Activated naive CD8-positive, alpha-beta T cell (primary cell): ENCODE measurements around the gene GPR176.
"Not testable (repeated sequence)": the region's sequence is repeated elsewhere in the genome, so short reads cannot be mapped to it uniquely, and the experiment has no call there.

ENCODE experiments used
- H3K27ac Mint-ChIP-seq: one replicate; pipeline ENCODE4 v1.8.0; 2021; ENCODE audit warnings: mixed read lengths
- H3K27me3 Mint-ChIP-seq: one replicate; pipeline ENCODE4 v1.8.0; 2021; ENCODE audit warnings: mixed read lengths
- H3K36me3 Mint-ChIP-seq: one replicate; pipeline ENCODE4 v1.8.0; 2021; ENCODE audit warnings: mixed read lengths
- H3K4me1 Mint-ChIP-seq: one replicate; pipeline ENCODE4 v1.8.0; 2021; ENCODE audit warnings: low read depth, mixed read lengths
- H3K4me3 Mint-ChIP-seq: one replicate; pipeline ENCODE4 v1.8.0; 2021; ENCODE audit warnings: mild to moderate bottlenecking, mixed read lengths
- H3K9me3 Mint-ChIP-seq: one replicate; pipeline ENCODE4 v1.8.0; 2021; ENCODE audit warnings: low read depth, mixed read lengths

Gene GPR176

GRCh38 chr15:39837454-39837853 lies 82.6 kb downstream of the GPR176 start:
- Mint-ChIP-seq H3K36me3 (no peaks in the 10 kb centered on the region), H3K4me1 (no peaks in the 10 kb centered on the region), H3K27me3 (peaks cover 20% of the 10 kb centered on the region), H3K4me3 (no peak overlapping the region), H3K27ac (no peak overlapping the region), H3K9me3 (no peaks in the 10 kb centered on the region)

GRCh38 chr15:39835550-39835949 lies 84.5 kb downstream of the GPR176 start:
- no peaks in the 10 kb centered on the region for H3K9me3 Mint-ChIP-seq
- H3K27ac Mint-ChIP-seq, result no peak overlapping the region
- no peaks in the 10 kb centered on the region for H3K36me3 Mint-ChIP-seq
- H3K4me1 Mint-ChIP-seq, result no peaks in the 10 kb centered on the region
- H3K4me3 Mint-ChIP-seq, result no peak overlapping the region
- H3K27me3 Mint-ChIP-seq, result peaks cover 23% of the 10 kb centered on the region

GRCh38 chr15:39834256-39834655 lies 85.8 kb downstream of the GPR176 start:
- no peaks in the 10 kb centered on the region for H3K4me1 Mint-ChIP-seq
- H3K27me3 Mint-ChIP-seq, result peaks cover 24% of the 10 kb centered on the region
- H3K36me3 Mint-ChIP-seq, result no peaks in the 10 kb centered on the region
- no peak overlapping the region for H3K4me3 Mint-ChIP-seq
- H3K9me3 Mint-ChIP-seq, result no peaks in the 10 kb centered on the region
- no peak overlapping the region for H3K27ac Mint-ChIP-seq

- peaks cover 24% of the 10 kb centered on the region for H3K27me3 Mint-ChIP-seq
- H3K27ac Mint-ChIP-seq, result no peak overlapping the region
- no peak overlapping the region for H3K4me3 Mint-ChIP-seq
- H3K9me3 Mint-ChIP-seq, result no peaks in the 10 kb centered on the region
- no peaks in the 10 kb centered on the region for H3K4me1 Mint-ChIP-seq
- no peaks in the 10 kb centered on the region for H3K36me3 Mint-ChIP-seq
These were observed 86.5 kb downstream of the GPR176 start for GRCh38 chr15:39833515-39833981.

GRCh38 chr15:39830166-39830565 lies 89.9 kb downstream of the GPR176 start:
- no peaks in the 10 kb centered on the region for H3K36me3 Mint-ChIP-seq
- no peaks in the 10 kb centered on the region for H3K9me3 Mint-ChIP-seq
- H3K27ac Mint-ChIP-seq, result no peak overlapping the region
- no peaks in the 10 kb centered on the region for H3K4me1 Mint-ChIP-seq
- H3K4me3 Mint-ChIP-seq, result no peak overlapping the region
- peaks cover 28% of the 10 kb centered on the region for H3K27me3 Mint-ChIP-seq

- H3K4me1 Mint-ChIP-seq, result no peaks in the 10 kb centered on the region
- H3K36me3 Mint-ChIP-seq, result no peaks in the 10 kb centered on the region
- no peaks in the 10 kb centered on the region for H3K9me3 Mint-ChIP-seq
- H3K4me3 Mint-ChIP-seq, result no peak overlapping the region
- H3K27me3 Mint-ChIP-seq, result peaks cover 25% of the 10 kb centered on the region
- H3K27ac Mint-ChIP-seq, result no peak overlapping the region
These were observed 91.6 kb downstream of the GPR176 start for GRCh38 chr15:39828374-39828931.

GRCh38 chr15:39826975-39827374 lies 93.1 kb downstream of the GPR176 start:
- Mint-ChIP-seq H3K36me3 (no peaks in the 10 kb centered on the region), H3K4me1 (no peaks in the 10 kb centered on the region), H3K9me3 (no peaks in the 10 kb centered on the region), H3K27me3 (peaks cover 21% of the 10 kb centered on the region), H3K4me3 (no peak overlapping the region), H3K27ac (no peak overlapping the region)

GRCh38 chr15:39823634-39824033 lies 96.4 kb downstream of the GPR176 start:
- Mint-ChIP-seq H3K36me3 (no peaks in the 10 kb centered on the region), H3K27me3 (peaks cover 14% of the 10 kb centered on the region), H3K9me3 (no peaks in the 10 kb centered on the region), H3K4me3 (no peak overlapping the region), H3K27ac (no peak overlapping the region), H3K4me1 (no peaks in the 10 kb centered on the region)

- H3K36me3 Mint-ChIP-seq, result no peaks in the 10 kb centered on the region
- no peak overlapping the region for H3K4me3 Mint-ChIP-seq
- no peaks in the 10 kb centered on the region for H3K9me3 Mint-ChIP-seq
- H3K4me1 Mint-ChIP-seq, result no peaks in the 10 kb centered on the region
- peaks cover 4% of the 10 kb centered on the region for H3K27me3 Mint-ChIP-seq
- no peak overlapping the region for H3K27ac Mint-ChIP-seq
These were observed 99.9 kb downstream of the GPR176 start for GRCh38 chr15:39820050-39820602.

- peaks cover 4% of the 10 kb centered on the region for H3K27me3 Mint-ChIP-seq
- H3K36me3 Mint-ChIP-seq, result no peaks in the 10 kb centered on the region
- H3K4me1 Mint-ChIP-seq, result no peaks in the 10 kb centered on the region
- no peak overlapping the region for H3K4me3 Mint-ChIP-seq
- H3K27ac Mint-ChIP-seq, result no peak overlapping the region
- H3K9me3 Mint-ChIP-seq, result no peaks in the 10 kb centered on the region
These were observed 100.5 kb downstream of the GPR176 start for GRCh38 chr15:39819533-39819932.

GRCh38 chr15:39817892-39818291 lies 102.2 kb downstream of the GPR176 start:
- no peaks in the 10 kb centered on the region for H3K36me3 Mint-ChIP-seq
- no peaks in the 10 kb centered on the region for H3K9me3 Mint-ChIP-seq

GRCh38 chr15:39814489-39814888 lies 105.6 kb downstream of the GPR176 start:
- Mint-ChIP-seq H3K36me3 (no peaks in the 10 kb centered on the region), H3K27me3 (no peaks in the 10 kb centered on the region), H3K4me1 (no peaks in the 10 kb centered on the region), H3K27ac (no peak overlapping the region), H3K4me3 (no peak overlapping the region), H3K9me3 (no peaks in the 10 kb centered on the region)

More at GRCh38 chr15:39817892-39818291, 102.2 kb downstream of the GPR176 start:
- H3K4me3 Mint-ChIP-seq, result no peak overlapping the region
- no peak overlapping the region for H3K27ac Mint-ChIP-seq
- H3K27me3 Mint-ChIP-seq, result no peaks in the 10 kb centered on the region
- no peaks in the 10 kb centered on the region for H3K4me1 Mint-ChIP-seq

- not testable (repeated sequence) for H3K27ac Mint-ChIP-seq, H3K4me1 Mint-ChIP-seq, H3K9me3 Mint-ChIP-seq, H3K27me3 Mint-ChIP-seq, H3K36me3 Mint-ChIP-seq, H3K4me3 Mint-ChIP-seq
These were observed 107.4 kb downstream of the GPR176 start for GRCh38 chr15:39812651-39813050.

- H3K36me3 Mint-ChIP-seq, result peaks cover 3% of the 10 kb centered on the region
- no peak overlapping the region for H3K27ac Mint-ChIP-seq
- no peaks in the 10 kb centered on the region for H3K9me3 Mint-ChIP-seq
- H3K4me1 Mint-ChIP-seq, result no peaks in the 10 kb centered on the region
- peaks cover 8% of the 10 kb centered on the region for H3K27me3 Mint-ChIP-seq
- H3K4me3 Mint-ChIP-seq, result no peak overlapping the region
These were observed 111.2 kb downstream of the GPR176 start for GRCh38 chr15:39808909-39809308.

GRCh38 chr15:39807791-39808190 lies 112.3 kb downstream of the GPR176 start:
- H3K27ac Mint-ChIP-seq, result no peak overlapping the region
- H3K4me1 Mint-ChIP-seq, result no peaks in the 10 kb centered on the region
- no peaks in the 10 kb centered on the region for H3K9me3 Mint-ChIP-seq
- peaks cover 3% of the 10 kb centered on the region for H3K36me3 Mint-ChIP-seq
- peaks cover 8% of the 10 kb centered on the region for H3K27me3 Mint-ChIP-seq
- no peak overlapping the region for H3K4me3 Mint-ChIP-seq

GRCh38 chr15:39804026-39804425 lies 116.0 kb downstream of the GPR176 start:
- no peaks in the 10 kb centered on the region for H3K9me3 Mint-ChIP-seq
- peaks cover 3% of the 10 kb centered on the region for H3K36me3 Mint-ChIP-seq
- H3K27me3 Mint-ChIP-seq, result peaks cover 18% of the 10 kb centered on the region
- H3K27ac Mint-ChIP-seq, result no peak overlapping the region
- no peak overlapping the region for H3K4me3 Mint-ChIP-seq
- no peaks in the 10 kb centered on the region for H3K4me1 Mint-ChIP-seq
